GM21447 (cell line): ENCODE data around the gene WDR3.
A peak's percentile ranks its signal among the peaks of the same experiment; 100 is the strongest.
"Not testable (repeated sequence)": the region's sequence is repeated elsewhere in the genome, so short reads cannot be mapped to it uniquely, and the experiment has no call there.

Experiments used
- ATAC-seq: cut with Tn5 transposase; IDR thresholded peaks from one replicate; pipeline ENCODE4 v1.9.1; 2021; ENCODE audit not compliant: unreplicated experiment

The WDR3 gene

DNA sequence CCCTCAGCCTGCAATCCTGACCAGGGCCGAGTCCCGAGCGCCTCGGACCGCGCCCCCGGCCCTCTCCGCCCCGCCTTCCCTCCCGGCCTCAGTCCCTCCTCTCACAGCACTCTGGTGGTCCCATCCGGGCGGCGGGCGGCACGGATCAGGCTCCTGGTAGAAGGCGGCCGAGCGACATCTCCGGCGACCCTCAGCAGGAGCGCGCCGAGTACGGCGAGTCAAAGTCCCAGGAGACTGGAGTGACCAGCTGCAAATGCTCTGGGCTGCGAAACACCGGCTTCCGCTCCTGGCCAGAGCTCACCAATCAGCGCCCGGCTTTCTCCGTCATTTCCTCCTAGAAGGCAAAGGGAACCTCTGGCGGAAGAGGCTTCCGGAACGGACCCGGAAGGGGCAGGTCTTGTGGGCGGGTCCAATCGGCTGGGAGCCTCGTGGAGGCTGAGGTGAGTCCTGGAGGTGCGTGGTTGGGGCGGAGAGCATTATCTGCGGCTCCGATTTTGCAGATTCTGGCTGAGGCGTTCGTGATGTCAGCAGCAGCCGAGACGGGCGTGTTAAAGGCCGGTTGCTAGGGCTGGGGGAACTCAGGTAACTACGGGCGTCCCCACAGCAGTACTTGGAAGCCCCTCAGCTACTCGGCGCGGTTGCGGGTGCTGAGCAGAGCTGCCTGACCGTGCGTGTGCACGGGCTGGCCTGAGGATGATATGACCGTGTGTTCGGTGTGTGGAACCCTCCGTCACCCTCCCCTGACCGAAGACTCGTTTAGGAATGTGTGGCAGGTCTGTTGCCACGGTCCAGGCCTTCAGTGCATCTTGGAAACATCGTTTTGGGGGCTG lies at the start of gene WDR3, which contains the start of gene GDAP2:
WDR3 (plus strand) TSS at position 397 of the 830 bp plus-strand sequence. CDS start 3,581 bp downstream, outside the sequence.
GDAP2 (minus strand) TSS at position 279 of the 830 bp plus-strand sequence. CDS start 9,264 bp downstream, outside the sequence.
- ATAC-seq: peak; percentile 93

DNA sequence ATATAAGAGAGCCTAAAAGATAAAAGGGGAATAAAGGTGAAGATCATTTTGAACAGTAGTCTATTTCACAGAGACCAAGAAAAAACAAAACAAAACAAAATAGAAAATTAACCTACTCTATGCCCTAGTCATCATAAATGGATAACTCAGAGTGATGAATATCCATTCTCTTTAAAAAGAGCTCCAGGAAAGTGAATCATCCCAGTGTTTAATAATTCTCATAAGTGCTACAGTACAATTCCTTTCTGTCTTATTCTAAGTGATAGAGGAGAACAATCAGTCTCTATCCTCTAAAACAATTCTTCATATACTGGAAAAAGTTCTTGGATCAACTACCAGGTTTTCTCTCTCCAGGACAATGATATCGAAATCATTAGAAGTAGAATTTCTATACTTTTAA lies 45.9 kb upstream of the WDR3 start:
- no peak for ATAC-seq

DNA sequence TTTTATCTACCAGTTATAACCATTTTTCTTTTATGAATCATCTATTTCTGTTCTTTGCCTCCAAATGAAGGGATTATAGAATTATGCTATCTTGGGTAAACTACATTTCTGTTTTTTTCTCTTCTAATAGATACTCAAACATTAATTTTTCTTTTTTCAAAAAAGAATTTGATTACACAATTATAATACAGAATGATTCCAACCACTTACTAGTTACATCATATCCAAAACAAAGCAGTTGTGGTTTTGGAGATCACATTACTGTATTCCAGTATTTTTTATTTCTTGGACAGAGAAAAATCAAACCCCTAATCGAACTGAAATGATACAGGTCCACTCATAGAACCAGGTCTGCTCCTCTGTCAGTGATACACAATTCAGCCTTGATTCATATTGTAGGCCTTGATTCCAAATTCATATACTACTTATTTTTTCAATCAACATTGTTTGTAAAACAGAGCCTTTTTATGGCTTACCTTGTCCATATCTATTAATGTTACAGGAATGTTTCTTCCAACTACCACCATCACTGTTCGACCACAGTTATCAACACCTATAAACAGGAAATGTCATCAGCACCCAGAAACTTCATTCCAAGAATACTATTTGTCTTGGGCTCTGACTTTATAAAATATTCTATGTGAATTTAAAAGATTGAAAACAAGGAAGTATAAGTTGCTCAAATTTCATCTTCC lies 43.3 kb upstream of the WDR3 start:
- no peak for ATAC-seq

- ATAC-seq: no peak
Measured at GRCh38 chr1:117890452-117890851, 39.1 kb upstream of the WDR3 start.

DNA sequence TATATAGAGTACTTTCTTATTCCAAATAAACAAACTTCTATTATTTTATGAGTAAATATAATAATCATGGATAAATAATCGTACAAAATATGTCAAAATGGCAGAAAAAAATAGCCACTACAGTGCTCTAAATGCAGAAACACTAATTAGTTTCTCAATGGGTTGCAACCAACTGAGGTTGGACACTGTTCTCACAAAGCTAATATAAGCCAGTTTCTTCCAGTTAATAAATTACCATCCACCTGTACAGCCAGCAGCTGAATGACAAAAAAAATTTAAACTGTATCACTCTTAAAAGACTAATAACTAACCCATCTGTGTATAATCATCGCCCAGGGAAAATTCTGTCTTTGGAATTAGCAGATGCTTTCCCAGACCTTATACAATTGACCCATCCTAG lies 37.0 kb upstream of the WDR3 start:
- ATAC-seq: no peak

DNA sequence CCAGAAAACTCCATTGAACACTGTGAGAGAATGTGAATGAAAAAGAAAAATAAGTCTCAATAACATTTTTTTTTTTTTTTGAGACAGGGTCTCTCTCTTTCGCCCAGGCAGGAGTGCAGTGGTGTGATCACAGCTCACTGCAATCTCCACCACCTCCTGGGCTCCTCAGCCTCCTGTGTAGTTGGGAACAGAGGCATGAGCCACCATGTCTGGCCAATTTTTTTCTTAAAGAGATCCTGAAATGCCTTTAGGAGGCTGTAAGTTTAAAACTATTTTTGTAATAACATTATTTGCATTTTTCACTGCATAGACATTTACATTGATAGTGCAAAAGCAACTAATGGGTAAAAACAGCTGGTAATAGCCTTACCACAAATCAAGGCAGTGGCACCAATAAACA lies 35.5 kb upstream of the WDR3 start:
- no peak for ATAC-seq

DNA sequence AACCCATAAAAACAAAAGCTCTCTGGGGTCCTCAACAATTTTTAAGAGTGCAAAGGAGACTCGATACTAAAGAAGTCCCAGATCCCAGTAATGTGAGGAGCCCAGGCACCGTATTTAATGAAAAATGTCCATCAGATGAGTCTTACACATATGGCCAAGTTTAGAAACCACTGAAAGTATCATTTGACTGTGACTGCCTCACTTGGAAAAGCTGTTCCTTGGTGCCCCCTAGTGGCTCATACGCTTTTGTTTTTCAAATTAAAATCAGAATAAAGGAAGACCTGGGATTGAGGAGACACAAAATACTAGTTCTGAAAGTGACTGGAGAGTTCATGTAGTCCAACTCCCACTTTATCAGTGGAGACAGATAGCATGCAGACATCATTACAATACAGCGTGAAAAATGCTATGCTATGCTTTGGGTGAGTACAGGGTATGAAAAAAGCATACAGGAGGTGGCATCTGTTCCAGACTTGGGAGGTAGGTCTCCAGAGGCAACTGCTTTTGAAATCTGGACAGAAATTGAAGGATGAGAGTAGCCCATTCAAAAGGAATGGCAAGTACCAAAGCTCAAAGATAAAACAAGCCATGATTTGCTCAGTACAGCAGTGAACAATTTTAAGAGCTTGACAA lies 33.9 kb upstream of the WDR3 start:
- peak; percentile 93 for ATAC-seq

DNA sequence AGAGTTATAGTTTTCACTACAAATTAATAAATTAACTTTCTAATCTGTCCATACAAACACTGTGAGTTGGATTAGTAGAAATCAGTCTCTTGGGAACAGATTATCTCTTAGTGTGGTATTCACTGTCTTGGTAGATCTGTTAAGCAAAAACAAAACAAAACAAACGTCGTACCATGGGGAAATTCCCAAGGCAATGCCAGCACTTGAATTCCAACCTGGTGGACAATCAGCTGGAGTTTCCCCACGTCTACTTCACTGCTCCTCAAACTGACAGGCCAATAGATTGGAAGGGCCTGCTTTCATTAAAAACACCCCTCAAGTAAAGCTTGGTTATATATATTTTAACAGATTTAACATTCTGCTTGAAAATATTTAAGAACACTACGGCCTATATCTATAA lies 32.0 kb upstream of the WDR3 start:
- no peak for ATAC-seq

DNA sequence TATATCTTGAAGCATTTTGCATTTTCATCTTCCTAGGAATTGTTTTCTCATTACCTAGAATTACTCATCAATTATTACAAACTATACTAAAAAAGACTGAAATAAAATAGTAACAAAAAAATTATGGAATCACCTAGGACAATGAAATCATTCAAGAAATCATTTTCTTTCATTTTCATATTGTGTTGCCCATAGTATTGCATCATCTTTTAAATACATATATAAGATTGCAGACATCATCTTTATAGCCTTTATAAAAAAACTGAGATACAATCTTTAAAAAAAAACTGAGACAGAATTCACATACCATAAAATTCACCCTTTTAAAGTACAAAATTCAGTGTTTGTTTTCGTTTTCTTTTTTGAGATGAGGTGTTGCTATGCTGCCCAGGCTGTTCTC lies 29.7 kb upstream of the WDR3 start:
- no peak for ATAC-seq

DNA sequence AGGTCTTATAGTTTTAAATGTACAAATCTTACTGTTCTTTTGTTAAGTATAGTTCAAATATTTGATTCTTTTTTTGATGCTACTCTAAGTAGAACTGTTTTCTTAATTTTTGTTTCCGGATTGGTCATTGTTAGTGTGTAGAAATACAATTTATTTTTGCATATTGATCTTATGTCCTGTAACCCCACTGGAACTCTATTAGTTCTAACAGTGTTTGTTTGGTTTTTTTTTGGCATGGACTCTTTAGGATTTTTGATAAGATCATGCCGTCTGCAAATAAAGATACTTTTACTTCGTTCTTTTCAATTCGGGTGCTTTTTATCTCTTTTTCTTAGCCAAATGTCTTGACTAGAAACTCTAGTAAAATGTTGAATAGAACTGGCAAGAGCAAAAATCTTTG lies 26.6 kb upstream of the WDR3 start:
- ATAC-seq: no peak

- ATAC-seq: no peak
Measured at GRCh38 chr1:117904485-117904884, 25.1 kb upstream of the WDR3 start.

- ATAC-seq: no peak
Measured at GRCh38 chr1:117905019-117905418, 24.5 kb upstream of the WDR3 start.

- no peak for ATAC-seq
Measured at GRCh38 chr1:117911051-117911450, 18.5 kb upstream of the WDR3 start.

DNA sequence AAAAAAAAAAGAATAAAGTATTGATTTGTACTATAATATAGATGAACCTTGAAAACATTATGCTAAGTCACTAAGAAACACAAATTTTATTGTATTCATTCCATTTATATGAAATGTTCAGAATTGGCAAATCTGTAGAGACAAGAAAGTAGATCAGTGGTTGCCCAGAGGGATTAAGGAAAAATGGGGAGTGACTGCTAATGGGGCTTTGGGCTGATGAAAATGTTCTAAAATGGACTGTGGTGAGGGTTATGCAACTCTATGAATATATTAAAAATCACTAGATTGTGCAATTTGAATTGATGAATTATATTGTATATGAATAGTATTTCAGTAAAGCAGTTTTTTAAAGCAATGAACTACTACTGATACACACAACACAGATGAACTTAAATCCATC lies 10.2 kb upstream of the WDR3 start:
- no peak for ATAC-seq

- no peak for ATAC-seq
Measured at GRCh38 chr1:117921991-117922390, 7.5 kb upstream of the WDR3 start.

- not testable (repeated sequence) for ATAC-seq
Measured at GRCh38 chr1:117922717-117923116, 6.8 kb upstream of the WDR3 start.

- no peak for ATAC-seq
Measured at GRCh38 chr1:117925981-117926380, 3.6 kb upstream of the WDR3 start.

DNA sequence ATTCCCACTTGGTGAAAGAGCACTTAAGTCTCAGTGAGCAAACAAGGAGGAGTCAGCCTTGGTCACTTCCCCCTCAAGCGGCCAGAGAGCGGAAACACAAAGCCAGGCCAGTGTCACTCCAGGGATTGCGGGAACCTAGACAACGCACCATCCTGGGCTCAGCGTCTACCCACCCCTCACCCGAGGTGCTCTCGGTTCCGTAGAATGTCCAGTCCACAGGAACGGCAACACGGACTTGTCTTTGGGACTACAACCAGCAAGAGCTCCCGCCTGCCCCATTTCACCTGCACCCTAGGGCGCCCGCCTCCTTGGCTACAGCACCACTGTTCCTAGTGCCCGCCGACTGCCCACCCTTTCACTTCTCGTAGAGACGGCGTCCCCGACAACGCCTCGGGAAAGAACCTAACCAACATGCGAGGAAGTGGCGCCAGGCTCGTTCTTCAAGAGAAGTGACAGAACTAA lies 627 bp upstream of the WDR3 start:
- ATAC-seq: peak; percentile 48

GRCh38 chr1:117930173-117930447 lies 571 bp downstream of the WDR3 start:
- no peak for ATAC-seq

DNA sequence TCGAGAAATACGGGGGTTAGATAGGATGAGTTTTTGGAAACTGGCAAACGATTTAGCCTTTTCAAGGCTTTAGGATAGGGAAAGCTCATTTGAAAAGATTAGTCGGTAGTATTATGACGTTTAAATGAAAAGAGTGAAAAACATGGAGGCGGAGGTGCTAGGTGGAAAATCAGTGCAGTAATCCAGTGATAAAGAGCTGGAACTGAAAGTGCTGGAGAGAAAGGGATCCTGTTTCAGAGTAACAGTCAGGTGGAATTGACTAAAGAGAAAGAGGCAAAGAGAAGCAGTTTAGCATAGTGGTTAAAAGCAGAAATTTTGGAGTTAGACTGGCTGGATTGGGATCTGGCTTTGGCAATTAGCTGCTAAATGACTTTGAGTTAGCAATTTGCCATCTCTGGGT lies 945 bp downstream of the WDR3 start:
- ATAC-seq: no peak

DNA sequence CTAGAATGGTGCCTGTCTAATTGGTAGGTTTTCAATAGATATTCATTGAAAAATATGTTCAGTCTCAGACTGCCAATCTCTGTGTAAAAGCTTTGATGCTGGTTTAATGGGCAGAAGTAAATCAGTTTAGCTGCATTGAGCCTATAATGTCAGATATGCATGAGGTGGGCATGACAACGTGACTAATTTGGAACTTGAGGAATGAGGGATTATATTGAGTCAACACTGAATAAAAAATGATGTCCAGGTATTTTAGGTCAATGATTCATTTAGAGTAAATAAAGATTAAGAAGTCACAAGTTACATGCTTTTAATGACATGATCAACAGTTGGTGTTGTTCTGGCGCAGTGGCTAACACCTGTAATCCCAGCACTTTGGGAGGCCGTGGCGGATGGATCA lies 3.0 kb downstream of the WDR3 start:
- no peak for ATAC-seq

DNA sequence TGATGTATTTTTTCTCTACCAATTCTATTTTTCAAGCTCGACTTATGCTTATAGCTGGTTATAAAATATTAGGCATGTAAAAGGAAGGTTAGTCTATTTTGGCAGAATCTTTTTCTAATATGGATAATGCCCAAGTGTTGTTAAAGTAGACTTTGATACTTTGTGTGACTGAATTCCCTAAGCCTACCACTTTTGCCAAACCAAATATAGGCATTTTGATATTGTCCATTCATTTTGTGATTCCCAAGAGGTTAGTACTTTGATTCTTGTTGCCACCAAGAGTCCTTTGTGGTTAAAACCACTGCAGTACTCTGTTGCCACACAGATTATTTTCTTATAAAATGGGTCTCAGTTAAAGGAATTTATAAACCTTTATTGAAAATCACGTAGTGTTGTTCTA lies 4.2 kb downstream of the WDR3 start:
- no peak for ATAC-seq
